Body of pancreas (tissue), 4 donors: Measurements from ENCODE around the gene NT5M.

ENCODE experiments used
- POLR2A ChIP-seq, 3 donors: fragments of 450-650 bp; IDR thresholded peaks; one replicate each; pipeline ENCODE4 v1.6.1; 2016; ENCODE audit warnings: antibody characterized with exemption in 3 of 3, mild to moderate bottlenecking in 2 of 3
- TF ChIP-seq, protein P1 (sequence below), 7 experiments: fragments of 450-650 bp in 4 of 7; fragments of 200-600 bp in 3 of 7; sonication (generic) in 3 of 7; IDR thresholded peaks; one replicate each; pipeline ENCODE4 v1.5.1; 2016 to 2019; ENCODE audit warnings: antibody characterized with exemption in 7 of 7

DNA sequence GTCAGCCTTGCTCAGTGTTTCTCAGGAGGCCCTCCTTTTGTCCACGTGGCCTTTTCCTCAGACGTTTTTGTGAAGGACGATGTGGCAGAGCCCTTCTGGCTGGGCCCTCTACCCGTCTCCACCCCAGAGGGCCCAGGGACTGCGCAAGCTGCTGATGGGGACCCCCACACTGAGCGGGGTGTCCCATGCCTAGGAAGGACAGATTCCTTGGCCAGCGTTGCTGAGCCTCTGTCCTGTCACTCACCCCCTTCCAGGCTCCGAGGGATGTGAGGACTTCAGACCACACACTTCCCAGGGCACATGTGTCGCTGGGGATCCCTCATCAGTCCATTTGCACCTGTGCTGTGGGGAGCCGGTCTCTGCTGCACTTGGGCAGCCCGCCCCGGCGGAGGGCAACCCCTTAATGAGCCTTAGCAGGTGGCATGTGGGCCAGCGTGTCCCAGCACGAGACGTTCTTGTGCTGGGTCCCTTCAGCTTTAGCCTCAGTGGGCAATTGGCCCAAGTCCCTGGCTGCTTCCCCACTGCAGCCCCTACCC is 48.3 kb downstream of the NT5M start:
- TF ChIP-seq, protein P1, sequence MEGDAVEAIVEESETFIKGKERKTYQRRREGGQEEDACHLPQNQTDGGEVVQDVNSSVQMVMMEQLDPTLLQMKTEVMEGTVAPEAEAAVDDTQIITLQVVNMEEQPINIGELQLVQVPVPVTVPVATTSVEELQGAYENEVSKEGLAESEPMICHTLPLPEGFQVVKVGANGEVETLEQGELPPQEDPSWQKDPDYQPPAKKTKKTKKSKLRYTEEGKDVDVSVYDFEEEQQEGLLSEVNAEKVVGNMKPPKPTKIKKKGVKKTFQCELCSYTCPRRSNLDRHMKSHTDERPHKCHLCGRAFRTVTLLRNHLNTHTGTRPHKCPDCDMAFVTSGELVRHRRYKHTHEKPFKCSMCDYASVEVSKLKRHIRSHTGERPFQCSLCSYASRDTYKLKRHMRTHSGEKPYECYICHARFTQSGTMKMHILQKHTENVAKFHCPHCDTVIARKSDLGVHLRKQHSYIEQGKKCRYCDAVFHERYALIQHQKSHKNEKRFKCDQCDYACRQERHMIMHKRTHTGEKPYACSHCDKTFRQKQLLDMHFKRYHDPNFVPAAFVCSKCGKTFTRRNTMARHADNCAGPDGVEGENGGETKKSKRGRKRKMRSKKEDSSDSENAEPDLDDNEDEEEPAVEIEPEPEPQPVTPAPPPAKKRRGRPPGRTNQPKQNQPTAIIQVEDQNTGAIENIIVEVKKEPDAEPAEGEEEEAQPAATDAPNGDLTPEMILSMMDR (IDR thresholded peaks at IDR 0.05): no peak
- TF ChIP-seq POLR2A (IDR thresholded peaks at IDR 0.05): no peak
